ENCODE measurements around the gene WDR62.

DNA sequence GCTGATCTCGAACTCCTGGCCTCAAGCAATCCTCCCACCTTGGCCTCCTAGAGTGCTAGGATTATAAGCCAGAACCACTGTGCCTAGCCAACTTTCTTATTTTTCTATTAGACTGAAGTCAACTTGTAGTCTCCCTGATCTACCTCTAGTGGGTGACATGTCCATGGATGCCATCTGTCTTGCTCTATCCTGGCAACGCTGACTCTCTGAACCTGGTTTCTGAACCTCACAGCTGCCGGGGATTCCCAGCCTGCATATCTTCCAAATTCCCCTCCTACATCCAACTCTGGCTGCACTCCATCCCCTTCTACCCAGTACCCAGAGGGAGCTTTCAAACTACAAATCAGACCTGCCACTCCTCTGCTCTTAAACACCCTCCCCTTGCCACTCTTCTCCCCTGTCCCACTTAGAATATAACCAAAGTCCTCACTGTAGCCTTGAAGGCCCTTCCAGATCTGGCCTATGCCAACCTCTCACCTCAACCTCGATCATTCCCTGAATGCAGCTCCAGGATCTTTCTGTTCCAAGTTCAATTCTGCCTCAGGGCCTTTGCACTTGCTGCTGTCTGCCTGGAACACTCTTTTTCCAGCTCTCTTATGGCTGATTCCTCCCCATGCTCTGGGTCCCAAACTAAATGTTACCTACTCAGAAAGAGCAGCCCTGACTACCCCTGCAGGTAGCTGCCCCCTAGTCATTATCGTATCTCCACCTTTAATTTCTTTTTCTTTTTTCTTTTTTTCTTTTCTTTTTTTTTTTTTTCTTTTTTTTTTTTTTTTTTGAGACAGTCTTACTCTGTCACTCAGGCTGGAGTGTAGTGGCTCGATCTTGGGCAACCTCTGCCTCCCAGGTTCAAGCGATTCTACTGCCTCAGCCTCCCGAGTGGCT, 24.2 kb upstream of the WDR62 start:
- TF ChIP-seq POLR2A (IDR thresholded peaks at IDR 0.05) (no peak), CTCF (IDR thresholded peaks at IDR 0.05) (peak in 1 of 7 experiments; percentile 17)
